ENCODE data around the gene TUT7. TPM values are rescaled to one million over a fixed set of nuclear protein-coding genes. Genes with fewer than 3 reads are reported as not detected.

Gene TUT7
- total RNA-seq, 1 donor from 2014 or later = 26.4 TPM

- Histone ChIP-seq H3K36me3 (ENCODE audit: control insufficient read depth, insufficient read depth, low read length) (peaks cover 2% of the 10 kb centered on the region), H3K27me3 (ENCODE audit: control insufficient read depth, insufficient read depth, low read length) (no peaks in the 10 kb centered on the region), H3K4me3 (ENCODE audit: low read depth, low read length) (no peak overlapping the region)
- no peak for DNase-seq (ENCODE audit: low read depth)
- TF ChIP-seq CTCF (IDR thresholded peaks at IDR 0.05; ENCODE audit: insufficient read depth, low read length, poor library complexity, severe bottlenecking) = no peak
These were observed 13.2 kb downstream of the TUT7 start for GRCh38 chr9:86341007-86341491.

- Histone ChIP-seq H3K36me3 (ENCODE audit: control insufficient read depth, insufficient read depth, low read length) (peaks cover 2% of the 10 kb centered on the region), H3K27me3 (ENCODE audit: control insufficient read depth, insufficient read depth, low read length) (no peaks in the 10 kb centered on the region), H3K4me3 (ENCODE audit: low read depth, low read length) (no peak overlapping the region)
- no peak for DNase-seq (ENCODE audit: low read depth)
- TF ChIP-seq CTCF (IDR thresholded peaks at IDR 0.05; ENCODE audit: insufficient read depth, low read length, poor library complexity, severe bottlenecking) = no peak
These were observed 13.7 kb downstream of the TUT7 start for GRCh38 chr9:86340356-86341006.

- H3K36me3 ChIP-seq (ENCODE audit: control insufficient read depth, insufficient read depth, low read length) = peaks cover 3% of the 10 kb centered on the region
These were observed 16.6 kb downstream of the TUT7 start for GRCh38 chr9:86337469-86338108.

GRCh38 chr9:86336058-86336457 lies 18.2 kb downstream of the TUT7 start:
- Histone ChIP-seq H3K4me3 (ENCODE audit: low read depth, low read length) (no peak overlapping the region), H3K36me3 (ENCODE audit: control insufficient read depth, insufficient read depth, low read length) (peaks cover 1% of the 10 kb centered on the region), H3K27me3 (ENCODE audit: control insufficient read depth, insufficient read depth, low read length) (no peaks in the 10 kb centered on the region)
- TF ChIP-seq CTCF (IDR thresholded peaks at IDR 0.05; ENCODE audit: insufficient read depth, low read length, poor library complexity, severe bottlenecking) = no peak
- DNase-seq (ENCODE audit: low read depth) = no peak

More at GRCh38 chr9:86337469-86338108, 16.6 kb downstream of the TUT7 start:
- H3K4me3 ChIP-seq (ENCODE audit: low read depth, low read length) = no peak overlapping the region
- no peak for DNase-seq (ENCODE audit: low read depth)
- H3K27me3 ChIP-seq (ENCODE audit: control insufficient read depth, insufficient read depth, low read length) = no peaks in the 10 kb centered on the region
- no peak for TF ChIP-seq CTCF (IDR thresholded peaks at IDR 0.05; ENCODE audit: insufficient read depth, low read length, poor library complexity, severe bottlenecking)

- DNase-seq (ENCODE audit: low read depth) = no peak
- no peaks in the 10 kb centered on the region for H3K27me3 ChIP-seq (ENCODE audit: control insufficient read depth, insufficient read depth, low read length)
- peaks cover 1% of the 10 kb centered on the region for H3K36me3 ChIP-seq (ENCODE audit: control insufficient read depth, insufficient read depth, low read length)
- no peak overlapping the region for H3K4me3 ChIP-seq (ENCODE audit: low read depth, low read length)
- TF ChIP-seq CTCF (IDR thresholded peaks at IDR 0.05; ENCODE audit: insufficient read depth, low read length, poor library complexity, severe bottlenecking) = no peak
These were observed 20.6 kb downstream of the TUT7 start for GRCh38 chr9:86333651-86334050.

Data from kidney epithelial cell (primary cell).